K562 (cell line): Measurements from ENCODE around the gene KIZ. TPM values are rescaled to one million over a fixed set of nuclear protein-coding genes. Genes with fewer than 3 reads are reported as not detected.

Experiments
- ELF1 ChIP-seq: fragments of 200-800 bp; sonication (Bioruptor generic); IDR thresholded peaks from 2 replicates; pipeline ENCODE4 v1.6.1; 2016; ENCODE audit warnings: missing genetic modification characterization, missing compliant biosample characterization
- HLTF ChIP-seq: fragments of 450-650 bp; IDR thresholded peaks from 2 replicates; pipeline ENCODE4 v1.6.1; 2016
- polyA plus RNA-seq, 8 experiments: library from polyadenylated mRNA; depleted of rRNA in 4 of 8; stranded (reverse) in 5 of 8; unstranded in 3 of 8; fragments of >200 nt; fragmentation: Nextera tagmentation in 2 of 8; fragmentation: Illumina TruSeq in 1 of 8; extraction: Ambion mirVana in 2 of 8; extraction: Trizol in 1 of 8; gene quantifications; 2 replicates each; pipeline versions ENCODE4 v1.2.1 to v1.2.3, GENCODE V29; 2011 to 2014; ENCODE audit warnings: inconsistent platforms in 1 of 8, missing spikeins in 1 of 8
- total RNA-seq, 7 experiments: library from RNA; depleted of rRNA in 6 of 7; stranded (reverse); fragments of >200 nt in 6 of 7; fragmentation: Illumina TruSeq in 2 of 7; extraction: Trizol in 2 of 7; gene quantifications; 2 replicates each; pipeline versions ENCODE4 v1.2.1 to v1.2.3, GENCODE V29; 2011 to 2021; ENCODE audit warnings: low replicate concordance in 1 of 7
- TF ChIP-seq, protein P1 (sequence below): fragments of 200-600 bp; sonication (generic); IDR thresholded peaks from one replicate; pipeline ENCODE4 v1.6.1; 2012; ENCODE audit warnings: mild to moderate bottlenecking, low read depth, low read length, inconsistent platforms

The KIZ gene
- total and polyA plus RNA-seq, 9 of the 15 experiments (the other 6 are each of a cell fraction or from before 2014, with no cell fraction given), result 4.9 to 21.1 (median 13.5) TPM

DNA sequence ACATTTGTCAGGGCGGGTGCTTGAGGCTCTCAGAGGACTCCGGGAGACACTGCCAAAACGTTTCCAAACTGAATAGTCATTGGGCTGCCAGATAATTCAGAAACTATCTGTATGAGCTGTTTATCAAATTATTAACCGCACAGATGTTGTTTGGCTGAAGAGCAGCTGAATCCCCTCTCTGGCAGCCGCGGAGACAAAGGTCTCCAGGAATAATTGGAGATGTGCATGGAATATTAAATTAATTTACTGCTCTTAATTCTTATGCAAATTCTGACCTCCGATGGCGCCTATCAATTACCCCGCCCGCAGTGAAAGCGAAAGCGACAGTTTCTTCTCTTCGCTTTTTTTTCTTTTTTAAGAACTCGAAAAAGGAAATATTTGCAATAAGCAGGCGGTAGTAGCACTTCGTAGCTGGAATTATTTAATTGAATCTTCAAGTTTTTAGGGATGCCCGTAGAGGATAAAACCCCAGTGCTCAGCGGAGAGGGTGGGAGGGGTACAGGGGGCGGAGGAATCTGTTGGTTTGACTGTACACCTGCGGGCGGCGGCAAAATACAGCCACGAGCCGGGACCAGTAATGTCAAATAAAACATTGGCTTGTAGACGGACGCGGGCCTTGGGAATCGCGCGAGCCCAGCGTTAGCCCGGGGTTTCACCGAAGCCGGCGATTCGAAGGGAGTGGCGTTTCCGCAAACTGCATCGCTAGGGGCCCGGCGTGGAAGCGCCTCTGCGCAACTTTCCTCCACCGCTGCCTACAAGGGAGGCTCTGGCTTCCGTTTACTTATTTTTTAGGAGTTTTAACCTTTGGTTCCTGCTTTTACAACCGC, 25.9 kb upstream of the KIZ start (continued):
- TF ChIP-seq, protein P1, sequence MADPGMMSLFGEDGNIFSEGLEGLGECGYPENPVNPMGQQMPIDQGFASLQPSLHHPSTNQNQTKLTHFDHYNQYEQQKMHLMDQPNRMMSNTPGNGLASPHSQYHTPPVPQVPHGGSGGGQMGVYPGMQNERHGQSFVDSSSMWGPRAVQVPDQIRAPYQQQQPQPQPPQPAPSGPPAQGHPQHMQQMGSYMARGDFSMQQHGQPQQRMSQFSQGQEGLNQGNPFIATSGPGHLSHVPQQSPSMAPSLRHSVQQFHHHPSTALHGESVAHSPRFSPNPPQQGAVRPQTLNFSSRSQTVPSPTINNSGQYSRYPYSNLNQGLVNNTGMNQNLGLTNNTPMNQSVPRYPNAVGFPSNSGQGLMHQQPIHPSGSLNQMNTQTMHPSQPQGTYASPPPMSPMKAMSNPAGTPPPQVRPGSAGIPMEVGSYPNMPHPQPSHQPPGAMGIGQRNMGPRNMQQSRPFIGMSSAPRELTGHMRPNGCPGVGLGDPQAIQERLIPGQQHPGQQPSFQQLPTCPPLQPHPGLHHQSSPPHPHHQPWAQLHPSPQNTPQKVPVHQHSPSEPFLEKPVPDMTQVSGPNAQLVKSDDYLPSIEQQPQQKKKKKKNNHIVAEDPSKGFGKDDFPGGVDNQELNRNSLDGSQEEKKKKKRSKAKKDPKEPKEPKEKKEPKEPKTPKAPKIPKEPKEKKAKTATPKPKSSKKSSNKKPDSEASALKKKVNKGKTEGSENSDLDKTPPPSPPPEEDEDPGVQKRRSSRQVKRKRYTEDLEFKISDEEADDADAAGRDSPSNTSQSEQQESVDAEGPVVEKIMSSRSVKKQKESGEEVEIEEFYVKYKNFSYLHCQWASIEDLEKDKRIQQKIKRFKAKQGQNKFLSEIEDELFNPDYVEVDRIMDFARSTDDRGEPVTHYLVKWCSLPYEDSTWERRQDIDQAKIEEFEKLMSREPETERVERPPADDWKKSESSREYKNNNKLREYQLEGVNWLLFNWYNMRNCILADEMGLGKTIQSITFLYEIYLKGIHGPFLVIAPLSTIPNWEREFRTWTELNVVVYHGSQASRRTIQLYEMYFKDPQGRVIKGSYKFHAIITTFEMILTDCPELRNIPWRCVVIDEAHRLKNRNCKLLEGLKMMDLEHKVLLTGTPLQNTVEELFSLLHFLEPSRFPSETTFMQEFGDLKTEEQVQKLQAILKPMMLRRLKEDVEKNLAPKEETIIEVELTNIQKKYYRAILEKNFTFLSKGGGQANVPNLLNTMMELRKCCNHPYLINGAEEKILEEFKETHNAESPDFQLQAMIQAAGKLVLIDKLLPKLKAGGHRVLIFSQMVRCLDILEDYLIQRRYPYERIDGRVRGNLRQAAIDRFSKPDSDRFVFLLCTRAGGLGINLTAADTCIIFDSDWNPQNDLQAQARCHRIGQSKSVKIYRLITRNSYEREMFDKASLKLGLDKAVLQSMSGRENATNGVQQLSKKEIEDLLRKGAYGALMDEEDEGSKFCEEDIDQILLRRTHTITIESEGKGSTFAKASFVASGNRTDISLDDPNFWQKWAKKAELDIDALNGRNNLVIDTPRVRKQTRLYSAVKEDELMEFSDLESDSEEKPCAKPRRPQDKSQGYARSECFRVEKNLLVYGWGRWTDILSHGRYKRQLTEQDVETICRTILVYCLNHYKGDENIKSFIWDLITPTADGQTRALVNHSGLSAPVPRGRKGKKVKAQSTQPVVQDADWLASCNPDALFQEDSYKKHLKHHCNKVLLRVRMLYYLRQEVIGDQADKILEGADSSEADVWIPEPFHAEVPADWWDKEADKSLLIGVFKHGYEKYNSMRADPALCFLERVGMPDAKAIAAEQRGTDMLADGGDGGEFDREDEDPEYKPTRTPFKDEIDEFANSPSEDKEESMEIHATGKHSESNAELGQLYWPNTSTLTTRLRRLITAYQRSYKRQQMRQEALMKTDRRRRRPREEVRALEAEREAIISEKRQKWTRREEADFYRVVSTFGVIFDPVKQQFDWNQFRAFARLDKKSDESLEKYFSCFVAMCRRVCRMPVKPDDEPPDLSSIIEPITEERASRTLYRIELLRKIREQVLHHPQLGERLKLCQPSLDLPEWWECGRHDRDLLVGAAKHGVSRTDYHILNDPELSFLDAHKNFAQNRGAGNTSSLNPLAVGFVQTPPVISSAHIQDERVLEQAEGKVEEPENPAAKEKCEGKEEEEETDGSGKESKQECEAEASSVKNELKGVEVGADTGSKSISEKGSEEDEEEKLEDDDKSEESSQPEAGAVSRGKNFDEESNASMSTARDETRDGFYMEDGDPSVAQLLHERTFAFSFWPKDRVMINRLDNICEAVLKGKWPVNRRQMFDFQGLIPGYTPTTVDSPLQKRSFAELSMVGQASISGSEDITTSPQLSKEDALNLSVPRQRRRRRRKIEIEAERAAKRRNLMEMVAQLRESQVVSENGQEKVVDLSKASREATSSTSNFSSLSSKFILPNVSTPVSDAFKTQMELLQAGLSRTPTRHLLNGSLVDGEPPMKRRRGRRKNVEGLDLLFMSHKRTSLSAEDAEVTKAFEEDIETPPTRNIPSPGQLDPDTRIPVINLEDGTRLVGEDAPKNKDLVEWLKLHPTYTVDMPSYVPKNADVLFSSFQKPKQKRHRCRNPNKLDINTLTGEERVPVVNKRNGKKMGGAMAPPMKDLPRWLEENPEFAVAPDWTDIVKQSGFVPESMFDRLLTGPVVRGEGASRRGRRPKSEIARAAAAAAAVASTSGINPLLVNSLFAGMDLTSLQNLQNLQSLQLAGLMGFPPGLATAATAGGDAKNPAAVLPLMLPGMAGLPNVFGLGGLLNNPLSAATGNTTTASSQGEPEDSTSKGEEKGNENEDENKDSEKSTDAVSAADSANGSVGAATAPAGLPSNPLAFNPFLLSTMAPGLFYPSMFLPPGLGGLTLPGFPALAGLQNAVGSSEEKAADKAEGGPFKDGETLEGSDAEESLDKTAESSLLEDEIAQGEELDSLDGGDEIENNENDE, result no peak
- no peak for TF ChIP-seq HLTF
- TF ChIP-seq ELF1 (tag), result 0 out of 2 replicates have a peak, but pooled peaks have one; percentile 33
